Measurements from ENCODE around the gene PIK3R2. TPM values are rescaled to one million over a fixed set of nuclear protein-coding genes. Genes with fewer than 3 reads are reported as not detected.

The PIK3R2 gene
- total RNA-seq, 2 donors from 2014 or later = 18.9 to 21.8 TPM

- intact Hi-C loops (cut with DNase I) = no loop called here
- peaks cover 0 to 11% of the 10 kb centered on the region in 2 donors for H3K36me3 ChIP-seq (replicated peaks in 1 of 2; ENCODE audit: insufficient read depth in 1 of 2, low read depth in 2 of 2)
- 29 to 36% methylated on average over 9 to 13 of the region's 13 CpGs for WGBS, 2 donors
- TF ChIP-seq POLR2A (IDR thresholded peaks at IDR 0.05) (no peak), CTCF (IDR thresholded peaks at IDR 0.05) (no peak)
- H3K27ac ChIP-seq = peak overlapping the region in 3 of 4 donors; percentile 55 to 79 (median 71)
- ATAC-seq (no peak), DNase-seq (peak; percentile 25 to 67 (median 58))
- H3K27me3 ChIP-seq = no peaks in the 10 kb centered on the region
- no peaks in the 10 kb centered on the region for H3K9me3 ChIP-seq
- no peak overlapping the region for H3K4me3 ChIP-seq
- peaks cover 29% of the 10 kb centered on the region for H3K4me1 ChIP-seq
Observed at GRCh38 chr19:18119013-18119716, 33.8 kb upstream of the PIK3R2 start.

GRCh38 chr19:18119717-18120105 lies 33.3 kb upstream of the PIK3R2 start:
- no peaks in the 10 kb centered on the region for H3K9me3 ChIP-seq
- H3K27ac ChIP-seq = peak overlapping the region in 2 of 4 donors; percentile 9 to 55
- WGBS, 2 donors = 82 to 84% methylated on average over 12 to 14 of the region's 14 CpGs
- intact Hi-C loops (cut with DNase I) = no loop called here
- H3K4me1 ChIP-seq = peaks cover 28% of the 10 kb centered on the region
- TF ChIP-seq CTCF (IDR thresholded peaks at IDR 0.05) (no peak), POLR2A (IDR thresholded peaks at IDR 0.05) (no peak)
- ATAC-seq (no peak), DNase-seq (peak in 1 of 4 donors; percentile 37)
- peaks cover 0 to 16% of the 10 kb centered on the region in 2 donors for H3K36me3 ChIP-seq (replicated peaks in 1 of 2; ENCODE audit: insufficient read depth in 1 of 2, low read depth in 2 of 2)
- no peaks in the 10 kb centered on the region for H3K27me3 ChIP-seq
- no peak overlapping the region for H3K4me3 ChIP-seq

- ATAC-seq (no peak), DNase-seq (no peak)
- no peak for TF ChIP-seq CTCF (IDR thresholded peaks at IDR 0.05)
- no peak for TF ChIP-seq POLR2A (IDR thresholded peaks at IDR 0.05)
- H3K36me3 ChIP-seq (replicated peaks in 1 of 2; ENCODE audit: insufficient read depth in 1 of 2, low read depth in 2 of 2) = peaks cover 0 to 16% of the 10 kb centered on the region in 2 donors
- peak overlapping the region in 1 of 4 donors; percentile 9 for H3K27ac ChIP-seq
- intact Hi-C loops (cut with DNase I) = no loop called here
- no peak overlapping the region for H3K4me3 ChIP-seq
- H3K9me3 ChIP-seq = no peaks in the 10 kb centered on the region
- 69 to 71% methylated on average over 1 of the region's 1 CpG for WGBS, 2 donors
- peaks cover 28% of the 10 kb centered on the region for H3K4me1 ChIP-seq
- H3K27me3 ChIP-seq = no peaks in the 10 kb centered on the region
Observed at GRCh38 chr19:18120127-18120526, 32.8 kb upstream of the PIK3R2 start.

GRCh38 chr19:18121166-18121565 lies 31.8 kb upstream of the PIK3R2 start:
- no peak overlapping the region for H3K27ac ChIP-seq
- no peaks in the 10 kb centered on the region for H3K9me3 ChIP-seq
- WGBS, 2 donors = 88 to 92% methylated on average over 4 to 5 of the region's 5 CpGs
- H3K36me3 ChIP-seq (replicated peaks in 1 of 2; ENCODE audit: insufficient read depth in 1 of 2, low read depth in 2 of 2) = peaks cover 0 to 20% of the 10 kb centered on the region in 2 donors
- ATAC-seq (no peak), DNase-seq (no peak)
- no peak for TF ChIP-seq POLR2A (IDR thresholded peaks at IDR 0.05)
- TF ChIP-seq CTCF (IDR thresholded peaks at IDR 0.05) = no peak
- intact Hi-C loops (cut with DNase I) = no loop called here
- H3K4me1 ChIP-seq = peaks cover 28% of the 10 kb centered on the region
- no peak overlapping the region for H3K4me3 ChIP-seq
- no peaks in the 10 kb centered on the region for H3K27me3 ChIP-seq

GRCh38 chr19:18122424-18122823 lies 30.5 kb upstream of the PIK3R2 start:
- no peaks in the 10 kb centered on the region for H3K9me3 ChIP-seq
- H3K4me3 ChIP-seq = no peak overlapping the region
- no peak overlapping the region for H3K27ac ChIP-seq
- WGBS, 2 donors = 84 to 91% methylated on average over 7 of the region's 7 CpGs
- no peak for TF ChIP-seq POLR2A (IDR thresholded peaks at IDR 0.05)
- no peak for TF ChIP-seq CTCF (IDR thresholded peaks at IDR 0.05)
- ATAC-seq (no peak), DNase-seq (no peak)
- H3K36me3 ChIP-seq (replicated peaks in 1 of 2; ENCODE audit: insufficient read depth in 1 of 2, low read depth in 2 of 2) = peaks cover 0 to 22% of the 10 kb centered on the region in 2 donors
- intact Hi-C loops (cut with DNase I) = no loop called here
- peaks cover 22% of the 10 kb centered on the region for H3K4me1 ChIP-seq
- H3K27me3 ChIP-seq = no peaks in the 10 kb centered on the region

Data from body of pancreas (tissue), 4 donors.